GM12878 (cell line): ENCODE data around the gene ANKRD65. TPM values are rescaled to one million over a fixed set of nuclear protein-coding genes. Genes with fewer than 3 reads are reported as not detected.

Source experiments
- ATAC-seq: fragments of 200-7000 bp; cut with Tn5 transposase; 3 replicates; pipeline ENCODE4 v1.9.1; 2020; ENCODE audit warnings: mild to moderate bottlenecking, moderate library complexity
- BruUV-seq: library from RNA; stranded (reverse); fragments of 400-500 nt; replicated peaks from 2 replicates; lab custom pipeline; 2021; lab: Mats Ljungman, UMichigan
- CTCF ChIA-PET: fragments of 300-600 bp; sonication (Branson Sonifier 250); formaldehyde crosslinking; extraction: SDS; loops from one replicate; lab custom pipeline; 2021; ENCODE audit warnings: inconsistent platforms; lab: Yijun Ruan, JAX
- POLR2A ChIA-PET: fragments of 350-600 bp; formaldehyde crosslinking; extraction: SDS; loops from one replicate; lab custom pipeline; 2021; ENCODE audit warnings: inconsistent platforms; lab: Charles Lee
- RAD21 ChIA-PET: fragments of 300-600 bp; sonication (Branson Sonifier 250); formaldehyde crosslinking; loops from one replicate; lab custom pipeline; 2023; ENCODE audit warnings: antibody characterized with exemption; ENCODE audit not compliant: unreplicated experiment; lab: Charles Lee
- SMC1A ChIA-PET: fragments of 300-600 bp; sonication (Branson Sonifier 250); formaldehyde crosslinking; loops from one replicate; lab custom pipeline; 2023; ENCODE audit not compliant: unreplicated experiment, uncharacterized antibody; lab: Charles Lee
- DNase-seq: peaks from one replicate; pipeline ENCODE4 v3.0.0-alpha.2; 2011; ENCODE audit warnings: low read depth, low spot score
- FAIRE-seq: peaks from 3 replicates; lab custom pipeline; 2011; peaks lifted over from hg19 to GRCh38; lab: Jason Lieb, UNC
- H2AFZ ChIP-seq: 2 replicates; pipeline ENCODE4 v1.6.0; 2011; ENCODE audit warnings: low read depth, low read length, control low read depth; ENCODE audit not compliant: control insufficient read depth
- H3K27ac ChIP-seq: 2 replicates; pipeline ENCODE4 v1.5.1; 2011; ENCODE audit warnings: control low read depth; ENCODE audit not compliant: control insufficient read depth, insufficient read depth
- H3K27me3 ChIP-seq, 2 experiments: replicated peaks in 1 of 2; 2 replicates each; pipeline versions ENCODE4 v1.6.0 to v1.6.1; 2011; ENCODE audit warnings: low read length in 1 of 2; ENCODE audit not compliant: control insufficient read depth in 2 of 2, insufficient read depth in 2 of 2
- H3K36me3 ChIP-seq, 2 experiments: 2 replicates each; pipeline ENCODE4 v1.5.1; 2011; ENCODE audit warnings: low read length in 1 of 2; ENCODE audit not compliant: control insufficient read depth in 2 of 2, insufficient read depth in 2 of 2
- H3K4me1 ChIP-seq: 2 replicates; pipeline ENCODE4 v1.6.1; 2011; ENCODE audit warnings: mild to moderate bottlenecking, low read length, moderate library complexity, mixed read lengths; ENCODE audit not compliant: control insufficient read depth, insufficient read depth
- H3K4me2 ChIP-seq: 2 replicates; pipeline ENCODE4 v1.6.0; 2011; ENCODE audit warnings: control low read depth; ENCODE audit not compliant: control insufficient read depth, insufficient read depth
- H3K4me3 ChIP-seq: fragments of 200-600 bp; sonication (generic); 2 replicates; pipeline ENCODE4 v1.5.1; 2016
- H3K79me2 ChIP-seq: 2 replicates; pipeline ENCODE4 v1.6.0; 2011; ENCODE audit warnings: low read length; ENCODE audit not compliant: control insufficient read depth, insufficient read depth
- H3K9ac ChIP-seq: 2 replicates; pipeline ENCODE4 v1.8.0; 2011; ENCODE audit warnings: low read length, control low read depth, mixed read lengths; ENCODE audit not compliant: control insufficient read depth, insufficient read depth
- H3K9me3 ChIP-seq: replicated peaks from 3 replicates; pipeline ENCODE4 v1.5.1; 2011; ENCODE audit warnings: mild to moderate bottlenecking, low read length; ENCODE audit not compliant: control insufficient read depth, insufficient read depth
- H4K20me1 ChIP-seq: 2 replicates; pipeline ENCODE4 v1.6.0; 2011; ENCODE audit not compliant: control insufficient read depth, insufficient read depth
- BACH1 ChIP-seq: fragments of 450-650 bp; IDR thresholded peaks from 2 replicates; pipeline ENCODE4 v1.6.1; 2017; ENCODE audit warnings: mild to moderate bottlenecking, borderline replicate concordance
- CHD2 ChIP-seq: IDR thresholded peaks from 2 replicates; pipeline ENCODE4 v1.6.1; 2011; ENCODE audit warnings: low read depth, low read length, improper control_type of control experiment, borderline replicate concordance
- HDAC2 ChIP-seq: fragments of 200-600 bp; sonication (generic); IDR thresholded peaks from 2 replicates; pipeline ENCODE4 v1.6.1; 2017
- MTA3 ChIP-seq: IDR thresholded peaks from 2 replicates; pipeline ENCODE4 v1.6.1; 2012; ENCODE audit warnings: low read length, inconsistent platforms, borderline replicate concordance
- SPI1 ChIP-seq: IDR thresholded peaks from 2 replicates; pipeline ENCODE4 v1.6.1; 2011; ENCODE audit warnings: low read depth, mild to moderate bottlenecking, low read length, moderate library complexity, borderline replicate concordance; ENCODE audit not compliant: insufficient read depth
- SRF ChIP-seq, 2 experiments: IDR thresholded peaks; 2 replicates each; pipeline ENCODE4 v1.6.1; 2011; ENCODE audit warnings: low read depth in 2 of 2, low read length in 2 of 2, mild to moderate bottlenecking in 1 of 2, moderate library complexity in 1 of 2
- TCF3 ChIP-seq: IDR thresholded peaks from 2 replicates; pipeline ENCODE4 v1.6.1; 2012; ENCODE audit warnings: low read depth, mild to moderate bottlenecking, low read length, borderline replicate concordance; ENCODE audit not compliant: insufficient read depth
- WGBS: methylation state at CpG from one replicate; pipeline ENCODE4 v1.1.6; 2016; ENCODE audit warnings: low lambda C conversion rate; ENCODE audit not compliant: insufficient replicate concordance, insufficient coverage; ENCODE audit errors: missing lambda C conversion rate; 5-methylcytosine and 5-hydroxymethylcytosine counted together
- in situ Hi-C: fragments of 300-500 bp; cut with MboI; formaldehyde crosslinking; loops from 9 replicates; pipeline ENCODE4 v1.14.3; 2018; ENCODE audit warnings: mixed read lengths
- intact Hi-C: fragments of 100-400 bp; cut with micrococcal nuclease; formaldehyde crosslinking; loops from one replicate; pipeline ENCODE4 v1.14.2; 2022; ENCODE audit not compliant: unreplicated experiment
- polyA plus RNA-seq, 11 experiments: library from polyadenylated mRNA; depleted of rRNA in 4 of 11; unstranded in 6 of 11; stranded (reverse) in 5 of 11; fragments of >200 nt; fragmentation: Nextera tagmentation in 4 of 11; fragmentation: Illumina TruSeq in 1 of 11; extraction: Ambion mirVana in 4 of 11; extraction: Trizol in 1 of 11; gene quantifications; 1 replicate in 1 of 11; 2 replicates in 10 of 11; pipeline versions ENCODE4 v1.2.1 to v1.2.3, GENCODE V29; 2011 to 2016; ENCODE audit warnings: inconsistent platforms in 2 of 11, missing spikeins in 2 of 11, low read depth in 1 of 11
- total RNA-seq, 4 experiments: library from RNA; depleted of rRNA in 3 of 4; stranded (reverse); fragments of >200 nt in 3 of 4; fragmentation: Illumina TruSeq in 1 of 4; extraction: Trizol in 1 of 4; gene quantifications; 2 replicates each; pipeline versions ENCODE4 v1.2.1 to v1.2.3, GENCODE V29; 2013 to 2021

Gene ANKRD65
- total and polyA plus RNA-seq, 10 of the 15 experiments (the other 5 are each of a cell fraction or from before 2014, with no cell fraction given): 0.05 to 2.8 (median 0.37) TPM

GRCh38 chr1:1436630-1437032 is 15.6 kb upstream of the ANKRD65 start:
- H3K9ac ChIP-seq: no peak overlapping the region
- no peaks in the 10 kb centered on the region for H3K9me3 ChIP-seq
- H3K27me3 ChIP-seq: peaks cover 0 to 11% of the 10 kb centered on the region in 2 experiments; a peak in 3 of 4 replicates
- no peak for DNase-seq
- no peak overlapping the region for H3K4me2 ChIP-seq
- WGBS: 77% methylated on average over 7 of the region's 7 CpGs
- in situ Hi-C loops (no loop called here), intact Hi-C loops (no loop called here)
- no peaks in the 10 kb centered on the region for H3K79me2 ChIP-seq
- peaks cover 26% of the 10 kb centered on the region for H3K4me1 ChIP-seq
- H3K27ac ChIP-seq: no peak overlapping the region
- FAIRE-seq: no peak
- no peaks in the 10 kb centered on the region for H3K36me3 ChIP-seq
- RAD21 ChIA-PET: interaction anchor here (1.1 to 2.0 kb wide), 2 partner anchors 29 to 68 kb away, joined by 4 to 8 read pairs; partner anchors contain the start of gene MRPL20
- SMC1A ChIA-PET: no interaction called here
- POLR2A ChIA-PET: interaction anchor here (0.7 to 1.7 kb wide), 5 partner anchors 13 to 460 kb away, joined by 3 to 10 read pairs (median 4); no protein-coding TSS in a partner anchor
- BruUV-seq: no TSS peak
- H4K20me1 ChIP-seq: no peaks in the 10 kb centered on the region
- CTCF ChIA-PET: interaction anchor here (0.6 to 2.3 kb wide), 4 partner anchors 34 to 65 kb away, joined by 3 to 15 read pairs (median 7); partner anchors contain the start of gene AURKAIP1
- TF ChIP-seq SPI1 (peak; percentile 13; the same call in 1 of the 2 replicates), SRF (IDR thresholded peaks at IDR 0.05; ENCODE audit: low read depth in 2 of 2, low read length in 2 of 2) (no peak), HDAC2 (no peak), BACH1 (no peak), MTA3 (no peak), CHD2 (no peak), TCF3 (no peak)
- H2AFZ ChIP-seq: no peak overlapping the region
- H3K4me3 ChIP-seq: no peak overlapping the region
- no peak for ATAC-seq
